Measurements from ENCODE around the gene ARHGEF3.
A peak's percentile ranks its signal among the peaks of the same experiment; 100 is the strongest.

Gene ARHGEF3

GRCh38 chr3:56778893-56779292, 22.9 kb downstream of the ARHGEF3 start:
- no peaks in the 10 kb centered on the region for H4K20me1 ChIP-seq (ENCODE audit: insufficient read depth, low read length)
- H3F3A ChIP-seq (ENCODE audit: insufficient read depth, low read length) = no peaks in the 10 kb centered on the region
- H3K4me3 ChIP-seq (ENCODE audit: low read depth, low read length, poor library complexity, severe bottlenecking) = no peak overlapping the region
- H3K9me2 ChIP-seq (ENCODE audit: low read depth, low read length) = no peaks in the 10 kb centered on the region
- H3K27ac ChIP-seq (ENCODE audit: low read depth, low read length, poor library complexity, severe bottlenecking) = peak overlapping the region; percentile 5
- H3K27me3 ChIP-seq (ENCODE audit: insufficient read depth, low read length) = no peaks in the 10 kb centered on the region
- H3K4me2 ChIP-seq (ENCODE audit: low read length) = no peak overlapping the region
- H3K36me3 ChIP-seq (ENCODE audit: insufficient read depth, low read length) = no peaks in the 10 kb centered on the region; the same call in 1 of the 2 replicates
- no peak overlapping the region for H2AFZ ChIP-seq (ENCODE audit: low read length)
- H3K79me2 ChIP-seq (ENCODE audit: insufficient read depth, low read length) = no peaks in the 10 kb centered on the region
- H3K4me1 ChIP-seq (ENCODE audit: insufficient read depth, low read length, severe bottlenecking) = peaks cover 37% of the 10 kb centered on the region
- TF ChIP-seq CTCF (IDR thresholded peaks at IDR 0.05; ENCODE audit: low read length) (no peak), EZH2 (IDR thresholded peaks at IDR 0.05; ENCODE audit: borderline replicate concordance, low read length) (no peak)
- H3K9ac ChIP-seq (ENCODE audit: low read length) = no peak overlapping the region
- H3K9me3 ChIP-seq (ENCODE audit: low read length) = no peaks in the 10 kb centered on the region

GRCh38 chr3:56776556-56776950, 25.2 kb downstream of the ARHGEF3 start:
- H3K4me1 ChIP-seq (ENCODE audit: insufficient read depth, low read length, severe bottlenecking) = peaks cover 26% of the 10 kb centered on the region
- no peak overlapping the region for H3K27ac ChIP-seq (ENCODE audit: low read depth, low read length, poor library complexity, severe bottlenecking)
- H2AFZ ChIP-seq (ENCODE audit: low read length) = no peak overlapping the region
- H3F3A ChIP-seq (ENCODE audit: insufficient read depth, low read length) = no peaks in the 10 kb centered on the region
- H4K20me1 ChIP-seq (ENCODE audit: insufficient read depth, low read length) = no peaks in the 10 kb centered on the region
- no peaks in the 10 kb centered on the region for H3K27me3 ChIP-seq (ENCODE audit: insufficient read depth, low read length)
- no peak overlapping the region for H3K4me2 ChIP-seq (ENCODE audit: low read length)
- no peaks in the 10 kb centered on the region; the same call in 1 of the 2 replicates for H3K36me3 ChIP-seq (ENCODE audit: insufficient read depth, low read length)
- H3K9me2 ChIP-seq (ENCODE audit: low read depth, low read length) = no peaks in the 10 kb centered on the region
- TF ChIP-seq EZH2 (IDR thresholded peaks at IDR 0.05; ENCODE audit: borderline replicate concordance, low read length) (no peak), CTCF (IDR thresholded peaks at IDR 0.05; ENCODE audit: low read length) (no peak)
- H3K9ac ChIP-seq (ENCODE audit: low read length) = no peak overlapping the region
- H3K79me2 ChIP-seq (ENCODE audit: insufficient read depth, low read length) = no peaks in the 10 kb centered on the region
- H3K9me3 ChIP-seq (ENCODE audit: low read length) = no peaks in the 10 kb centered on the region
- H3K4me3 ChIP-seq (ENCODE audit: low read depth, low read length, poor library complexity, severe bottlenecking) = no peak overlapping the region

- Histone ChIP-seq H3K4me1 (ENCODE audit: insufficient read depth, low read length, severe bottlenecking) (peaks cover 26% of the 10 kb centered on the region), H3K4me2 (ENCODE audit: low read length) (no peak overlapping the region), H2AFZ (ENCODE audit: low read length) (no peak overlapping the region), H3K27me3 (ENCODE audit: insufficient read depth, low read length) (no peaks in the 10 kb centered on the region), H4K20me1 (ENCODE audit: insufficient read depth, low read length) (no peaks in the 10 kb centered on the region), H3K9ac (ENCODE audit: low read length) (no peak overlapping the region), H3K27ac (ENCODE audit: low read depth, low read length, poor library complexity, severe bottlenecking) (no peak overlapping the region), H3F3A (ENCODE audit: insufficient read depth, low read length) (no peaks in the 10 kb centered on the region), H3K36me3 (ENCODE audit: insufficient read depth, low read length) (no peaks in the 10 kb centered on the region; the same call in 1 of the 2 replicates), H3K79me2 (ENCODE audit: insufficient read depth, low read length) (no peaks in the 10 kb centered on the region), H3K9me3 (ENCODE audit: low read length) (no peaks in the 10 kb centered on the region), H3K9me2 (ENCODE audit: low read depth, low read length) (no peaks in the 10 kb centered on the region), H3K4me3 (ENCODE audit: low read depth, low read length, poor library complexity, severe bottlenecking) (no peak overlapping the region)
- TF ChIP-seq EZH2 (IDR thresholded peaks at IDR 0.05; ENCODE audit: borderline replicate concordance, low read length) = no peak
- TF ChIP-seq CTCF (IDR thresholded peaks at IDR 0.05; ENCODE audit: low read length) = no peak
These were observed 25.8 kb downstream of the ARHGEF3 start for GRCh38 chr3:56775838-56776555.
